HL-60/S4 treated with retinoic acid at 250 ng/mL for 4 days and 3 days (cell line): Measurements from ENCODE around the gene ICOS.

Source experiments
- in situ Hi-C: fragments of 300-500 bp; cut with MboI; formaldehyde crosslinking; loops from 2 replicates; pipeline ENCODE4 v1.7.0; 2022; ENCODE audit warnings: low sequenced_read_pairs

Gene ICOS

DNA sequence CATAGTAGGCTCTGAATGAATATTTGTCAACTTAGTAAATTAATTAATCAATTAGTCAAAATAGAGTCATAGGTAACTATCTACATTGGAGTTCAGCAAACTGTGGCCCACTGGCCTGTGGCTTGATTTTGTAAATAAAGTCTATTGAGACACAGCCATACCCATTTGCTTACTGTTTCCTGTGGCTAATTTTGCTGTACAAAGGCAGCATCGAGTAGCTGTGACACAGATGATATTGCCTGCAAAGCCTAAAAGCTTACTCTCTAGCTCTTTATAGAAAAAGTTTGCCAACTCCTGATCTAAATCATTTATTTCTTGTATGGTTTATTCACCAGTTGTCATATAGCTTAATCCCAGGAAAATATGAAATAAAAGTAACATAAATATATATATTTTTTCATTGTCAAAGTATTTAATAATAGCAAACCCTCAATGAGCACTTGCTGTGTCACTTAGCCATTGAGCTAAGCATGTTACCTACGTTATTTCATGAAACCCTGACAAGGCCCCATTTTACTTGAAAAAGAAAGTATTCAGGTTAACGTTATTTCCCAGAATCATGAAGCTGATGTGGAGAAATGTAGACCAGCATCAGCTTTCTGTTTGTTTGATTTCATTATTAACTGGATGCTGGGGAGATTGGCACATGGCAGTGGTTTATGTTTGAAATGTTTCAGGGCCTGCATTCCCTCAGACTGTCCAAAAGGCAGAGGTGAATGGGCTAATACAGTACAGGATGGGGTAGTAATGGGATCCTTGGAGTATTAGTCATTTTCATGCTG lies 69.6 kb downstream of the ICOS start:
- in situ Hi-C loops, result no loop called here

DNA sequence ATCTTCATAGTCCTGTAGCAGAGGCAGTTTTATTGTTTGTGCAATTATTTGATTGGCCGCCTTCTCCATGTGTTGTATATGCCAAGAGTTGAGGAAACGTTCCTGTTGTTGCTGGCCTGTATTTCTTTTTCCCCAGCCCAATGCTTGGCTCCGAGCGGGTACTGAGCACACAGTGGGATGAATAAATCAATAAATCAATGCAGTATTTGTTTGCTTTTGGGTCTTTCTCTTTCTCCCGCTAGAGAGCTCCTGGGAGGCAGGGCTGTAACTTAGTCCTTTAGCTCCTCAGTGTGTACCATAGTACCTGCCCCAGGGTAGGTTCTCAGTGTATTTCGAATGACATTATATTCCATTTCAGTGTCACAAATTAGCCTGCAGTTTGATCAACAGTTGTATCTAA lies 71.8 kb downstream of the ICOS start:
- in situ Hi-C loops, result no loop called here

DNA sequence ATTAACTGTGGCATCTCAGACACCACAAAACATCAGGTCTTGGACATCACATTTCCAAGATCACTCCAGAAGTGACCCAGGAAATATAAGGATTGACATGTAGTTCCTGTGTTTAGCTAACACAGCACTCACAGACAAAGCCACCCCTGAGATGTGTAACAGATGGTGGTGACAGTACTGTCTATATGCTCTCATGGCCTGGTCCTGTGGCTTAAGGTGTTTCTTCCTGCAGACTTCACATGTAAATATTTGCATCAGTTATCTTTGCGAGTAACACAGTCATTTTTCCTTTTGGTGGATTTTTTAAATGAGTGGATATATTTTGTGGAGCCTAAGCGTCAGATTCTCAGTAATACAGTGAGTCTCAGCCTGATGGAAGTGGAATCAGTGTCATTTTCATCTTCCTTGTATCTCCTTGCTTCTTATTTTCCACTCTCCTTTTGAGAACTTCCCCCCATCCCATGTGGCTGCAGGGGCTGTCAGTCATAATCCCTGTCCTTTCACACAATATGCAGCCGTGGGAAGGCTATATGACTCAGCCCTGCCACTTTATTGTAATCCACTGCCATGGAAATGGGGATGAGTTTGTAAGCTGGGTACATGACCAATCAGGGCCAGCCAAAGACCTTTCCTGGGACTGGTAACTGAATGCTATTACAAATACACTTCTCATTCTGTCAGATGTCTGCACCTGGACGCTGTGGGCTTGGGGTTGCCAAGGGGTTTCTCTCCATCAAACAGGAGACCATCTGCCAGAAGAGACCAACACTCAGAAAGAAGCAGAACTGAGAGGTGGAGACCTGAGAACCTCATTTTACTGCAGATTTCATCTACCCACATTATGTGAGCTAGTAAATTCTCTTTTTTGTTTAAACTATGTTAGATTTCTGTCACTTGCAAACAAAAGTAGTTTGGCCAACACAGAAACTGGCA lies 74.3 kb downstream of the ICOS start:
- in situ Hi-C loops, result no loop called here
